ENCODE data around the gene CUX1.

GRCh38 chr7:102295346-102296178 is 478.1 kb downstream of the CUX1 start:
- no peak for TF ChIP-seq CTCF (IDR thresholded peaks at IDR 0.05)
- TF ChIP-seq POLR2A (IDR thresholded peaks at IDR 0.05) = no peak

Data from esophagus squamous epithelium (tissue), 4 donors.